Activated naive CD8-positive, alpha-beta T cell treated with anti-CD3 and anti-CD28 coated beads, Interleukin-2, amount 10 ng/mL, durations not matched to agents 7 days and 5 days (primary cell): ENCODE measurements around the gene KPNA4. TPM values are rescaled to one million over a fixed set of nuclear protein-coding genes. Genes with fewer than 3 reads are reported as not detected.

Experiments used
- ATAC-seq: fragments of 150-1000 bp; cut with Tn5 transposase; one replicate; pipeline ENCODE4 v1.10.0; 2021; ENCODE audit warnings: low read depth, moderate library complexity
- POLR2A ChIA-PET: fragments of 350-600 bp; sonication (Branson Sonifier 250); formaldehyde crosslinking; loops from one replicate; lab custom pipeline; 2021; ENCODE audit warnings: antibody characterized with exemption; lab: Charles Lee
- DNase-seq: peaks from one replicate; pipeline ENCODE4 v3.0.0; 2021
- H3K27ac Mint-ChIP-seq: one replicate; pipeline ENCODE4 v1.8.0; 2022; ENCODE audit warnings: mild to moderate bottlenecking, mixed read lengths
- H3K27me3 Mint-ChIP-seq: one replicate; pipeline ENCODE4 v1.8.0; 2022; ENCODE audit warnings: mild to moderate bottlenecking, moderate library complexity, mixed read lengths
- H3K36me3 Mint-ChIP-seq: one replicate; pipeline ENCODE4 v1.8.0; 2021; ENCODE audit warnings: mild to moderate bottlenecking, mixed read lengths
- H3K4me1 Mint-ChIP-seq: one replicate; pipeline ENCODE4 v1.8.0; 2021; ENCODE audit warnings: mixed read lengths
- H3K4me3 Mint-ChIP-seq: one replicate; pipeline ENCODE4 v1.8.0; 2022; ENCODE audit warnings: mild to moderate bottlenecking, moderate library complexity, mixed read lengths
- H3K9me3 Mint-ChIP-seq: one replicate; pipeline ENCODE4 v1.8.0; 2021; ENCODE audit warnings: mixed read lengths
- total RNA-seq, 2 experiments: library from RNA; stranded (reverse); gene quantifications; one replicate each; pipeline ENCODE4 v1.2.3, GENCODE V29; 2021

KPNA4 gene
- total RNA-seq, 2 experiments from 2014 or later: 36.0 to 36.7 TPM

DNA sequence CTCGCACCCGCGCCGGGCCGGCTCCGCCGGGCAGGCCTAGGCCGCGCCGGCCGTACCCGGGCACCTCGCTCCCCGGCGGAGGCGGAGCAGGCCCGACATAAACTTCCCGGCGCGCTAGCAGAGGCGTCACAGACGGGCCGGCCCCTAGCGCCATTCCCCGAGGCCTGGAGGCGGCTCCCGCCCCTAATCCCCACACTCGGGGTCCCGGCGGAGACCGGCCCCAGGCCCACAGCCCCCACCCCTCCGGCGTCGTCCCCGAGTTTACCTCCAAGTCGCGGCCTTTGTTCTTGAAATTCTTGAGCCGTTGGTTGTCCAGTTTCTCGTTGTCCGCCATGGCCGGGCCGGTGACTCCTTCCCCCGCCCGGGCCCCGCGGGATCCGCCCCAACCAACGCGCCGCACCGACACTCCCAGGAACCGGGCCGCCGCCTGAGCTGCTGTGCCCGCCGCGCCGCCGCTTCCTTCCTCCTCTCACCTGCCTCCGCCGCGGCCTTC, 376 bp downstream of the KPNA4 start:
- DNase-seq: peak; percentile 76
- no peaks in the 10 kb centered on the region for H3K9me3 Mint-ChIP-seq
- no peaks in the 10 kb centered on the region for H3K27me3 Mint-ChIP-seq
- POLR2A ChIA-PET: interaction anchor here (1.4 to 2.0 kb wide), 3 partner anchors 115 to 190 kb away, joined by 3 to 13 read pairs (median 4); partner anchors contain the start of genes SMC4 and TRIM59
- H3K4me3 Mint-ChIP-seq: peak overlapping the region; percentile 96
- H3K27ac Mint-ChIP-seq: peak overlapping the region; percentile 92
- peak; percentile 41 for ATAC-seq
- H3K36me3 Mint-ChIP-seq: peaks cover 20% of the 10 kb centered on the region
- peaks cover 43% of the 10 kb centered on the region for H3K4me1 Mint-ChIP-seq

DNA sequence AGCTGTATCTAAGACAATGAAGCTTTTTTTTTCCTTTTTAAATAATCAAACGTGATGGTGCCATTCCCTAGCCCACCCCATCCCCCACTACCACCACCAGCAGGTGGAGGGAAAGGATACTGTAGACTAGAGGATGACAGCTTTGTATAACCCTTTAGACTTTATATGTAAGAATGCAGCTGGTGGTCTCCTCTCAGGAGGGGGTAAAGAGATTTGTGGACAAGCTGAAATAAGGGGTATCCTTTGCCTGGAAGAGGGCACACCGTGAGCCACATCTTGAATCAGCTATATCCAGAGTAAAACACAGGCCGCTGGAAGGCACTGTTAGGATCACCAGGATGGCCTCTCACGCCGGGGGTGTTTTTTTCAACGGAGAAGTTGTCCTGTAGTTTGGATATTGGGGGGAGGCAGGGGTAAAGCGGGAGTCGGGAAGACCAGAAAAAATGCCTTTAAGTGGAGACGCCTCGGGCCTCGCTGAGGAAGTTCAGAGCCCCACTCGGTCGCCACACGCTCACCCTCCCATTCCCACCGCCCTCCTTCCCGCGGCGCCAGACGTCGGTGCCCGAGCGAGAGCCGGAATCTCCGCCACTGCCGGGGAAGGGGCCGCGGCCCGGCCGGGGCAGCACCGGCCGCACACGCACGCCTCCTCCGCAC, 986 bp downstream of the KPNA4 start:
- Mint-ChIP-seq H3K27me3 (no peaks in the 10 kb centered on the region), H3K9me3 (no peaks in the 10 kb centered on the region), H3K36me3 (peaks cover 20% of the 10 kb centered on the region), H3K27ac (peak overlapping the region; percentile 90), H3K4me1 (peaks cover 48% of the 10 kb centered on the region), H3K4me3 (peak overlapping the region; percentile 92)
- ATAC-seq: no peak
- DNase-seq: no peak
- POLR2A ChIA-PET: interaction anchor here (0.9 to 2.0 kb wide), 3 partner anchors 115 to 164 kb away, joined by 3 to 13 read pairs (median 7); partner anchors contain the start of genes SMC4 and TRIM59

DNA sequence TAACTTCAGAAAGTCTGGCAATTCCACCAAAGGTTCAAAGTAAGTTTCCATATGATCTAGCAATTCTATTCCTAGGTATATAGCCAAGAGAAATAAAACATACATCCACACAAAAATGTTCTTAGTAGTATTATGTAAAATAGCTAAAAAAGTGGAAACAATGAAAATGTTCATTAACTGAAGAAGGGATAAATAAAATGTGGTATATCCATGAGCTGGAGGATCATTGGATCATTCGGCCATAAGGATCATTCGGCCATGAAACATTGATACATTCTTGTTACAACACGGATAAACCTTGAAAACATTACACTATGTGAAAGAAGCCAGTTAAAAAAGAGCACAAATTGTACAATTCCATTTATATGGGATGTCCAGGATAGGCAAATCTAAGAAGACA, 2.4 kb downstream of the KPNA4 start:
- DNase-seq: no peak
- Mint-ChIP-seq H3K9me3 (no peaks in the 10 kb centered on the region), H3K4me3 (peak overlapping the region; percentile 73), H3K27ac (no peak overlapping the region), H3K4me1 (peaks cover 46% of the 10 kb centered on the region), H3K27me3 (no peaks in the 10 kb centered on the region), H3K36me3 (peaks cover 13% of the 10 kb centered on the region)
- POLR2A ChIA-PET: no interaction called here
- no peak for ATAC-seq

DNA sequence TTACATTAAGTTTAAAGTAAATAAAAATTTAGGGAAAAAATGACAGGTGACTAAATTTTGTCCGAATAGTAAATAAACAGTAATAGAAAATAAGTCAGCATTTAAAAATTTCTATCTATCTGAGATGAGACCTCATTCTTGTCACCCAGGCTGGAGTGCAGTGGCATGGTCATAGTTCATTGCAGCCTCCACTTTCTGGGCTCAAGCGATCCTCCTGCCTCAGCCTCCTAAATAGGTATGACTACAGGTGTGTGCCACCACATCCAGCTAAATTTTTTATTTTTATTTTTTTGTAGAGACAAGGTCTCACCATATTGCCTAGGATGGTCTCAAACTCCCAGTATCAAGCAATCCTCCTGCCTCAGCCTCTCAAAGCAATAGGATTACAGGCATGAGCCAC, 7.8 kb downstream of the KPNA4 start:
- Mint-ChIP-seq H3K27me3 (no peaks in the 10 kb centered on the region), H3K36me3 (peaks cover 15% of the 10 kb centered on the region), H3K4me3 (no peak overlapping the region), H3K27ac (no peak overlapping the region), H3K9me3 (no peaks in the 10 kb centered on the region), H3K4me1 (peaks cover 20% of the 10 kb centered on the region)
- no peak for ATAC-seq
- POLR2A ChIA-PET: interaction anchor here (0.6 kb wide), 1 partner anchor 244 kb away, joined by 3 read pairs; no protein-coding TSS in a partner anchor
- no peak for DNase-seq

DNA sequence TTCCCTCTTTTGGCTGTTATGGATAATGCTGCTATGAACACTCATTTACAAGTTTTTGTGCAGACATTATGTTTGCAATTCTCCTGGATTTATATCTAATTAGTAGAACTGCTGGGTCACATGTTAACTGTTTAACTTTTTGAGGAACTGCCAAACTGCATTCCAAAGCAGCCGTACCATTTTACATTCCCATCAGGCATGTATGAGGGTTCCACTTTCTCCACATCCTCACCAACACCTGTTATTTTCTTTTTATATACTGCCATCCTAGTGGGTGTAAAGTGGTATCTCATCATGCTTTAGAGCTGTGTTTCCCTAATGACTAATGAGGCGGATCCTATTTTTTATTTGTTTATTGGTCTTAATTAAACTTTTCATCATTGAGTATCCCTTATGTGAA, 9.2 kb downstream of the KPNA4 start:
- Mint-ChIP-seq H3K36me3 (peaks cover 24% of the 10 kb centered on the region), H3K27ac (no peak overlapping the region), H3K4me1 (peaks cover 10% of the 10 kb centered on the region), H3K9me3 (peaks cover 3% of the 10 kb centered on the region), H3K27me3 (no peaks in the 10 kb centered on the region), H3K4me3 (no peak overlapping the region)
- ATAC-seq (no peak), DNase-seq (no peak)
- POLR2A ChIA-PET: no interaction called here

DNA sequence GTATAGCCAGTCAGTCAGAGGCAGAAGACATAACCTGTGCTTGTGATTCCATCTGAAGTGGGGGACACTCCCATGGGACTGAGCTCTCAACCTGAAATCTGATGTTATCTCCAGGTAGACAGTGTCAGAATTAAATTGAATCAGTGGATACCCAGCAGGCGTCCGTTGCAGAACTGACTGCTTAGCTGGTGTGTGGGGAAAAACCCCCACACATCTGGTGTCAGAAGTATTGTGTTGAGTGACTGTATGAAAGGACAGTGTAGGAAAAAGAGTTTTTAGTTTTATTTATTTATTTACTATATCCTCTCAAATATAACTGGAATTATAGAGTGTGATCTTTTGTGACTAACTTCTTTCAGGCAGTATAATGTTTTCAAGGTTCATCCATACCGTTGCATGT, 10.4 kb downstream of the KPNA4 start:
- Mint-ChIP-seq H3K4me3 (no peak overlapping the region), H3K9me3 (peaks cover 9% of the 10 kb centered on the region), H3K36me3 (peaks cover 34% of the 10 kb centered on the region), H3K4me1 (peaks cover 8% of the 10 kb centered on the region), H3K27me3 (no peaks in the 10 kb centered on the region), H3K27ac (no peak overlapping the region)
- POLR2A ChIA-PET: no interaction called here
- ATAC-seq (no peak), DNase-seq (no peak)

DNA sequence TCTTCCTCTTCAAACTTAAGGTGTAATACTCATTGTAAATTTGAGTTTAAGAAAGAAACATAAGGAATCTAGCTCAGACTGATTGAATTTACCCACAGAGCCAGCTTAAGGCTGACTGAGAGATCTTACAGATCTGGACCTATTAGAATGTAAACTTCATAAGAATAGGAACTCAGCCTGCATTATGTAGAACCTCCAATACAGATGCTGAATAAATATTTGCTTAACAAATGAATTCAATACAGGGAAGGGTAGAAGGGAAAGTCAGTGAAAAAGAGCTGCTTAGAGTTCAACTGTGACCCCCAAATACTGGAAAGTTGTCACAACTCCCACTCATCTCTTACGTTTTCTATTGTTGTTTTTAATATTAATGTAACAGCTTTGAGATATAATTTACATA, 11.5 kb downstream of the KPNA4 start:
- H3K27me3 Mint-ChIP-seq: no peaks in the 10 kb centered on the region
- H3K9me3 Mint-ChIP-seq: peaks cover 9% of the 10 kb centered on the region
- no peak overlapping the region for H3K27ac Mint-ChIP-seq
- ATAC-seq (no peak), DNase-seq (no peak)
- peaks cover 3% of the 10 kb centered on the region for H3K4me1 Mint-ChIP-seq
- no peak overlapping the region for H3K4me3 Mint-ChIP-seq
- H3K36me3 Mint-ChIP-seq: peaks cover 37% of the 10 kb centered on the region
- POLR2A ChIA-PET: no interaction called here

DNA sequence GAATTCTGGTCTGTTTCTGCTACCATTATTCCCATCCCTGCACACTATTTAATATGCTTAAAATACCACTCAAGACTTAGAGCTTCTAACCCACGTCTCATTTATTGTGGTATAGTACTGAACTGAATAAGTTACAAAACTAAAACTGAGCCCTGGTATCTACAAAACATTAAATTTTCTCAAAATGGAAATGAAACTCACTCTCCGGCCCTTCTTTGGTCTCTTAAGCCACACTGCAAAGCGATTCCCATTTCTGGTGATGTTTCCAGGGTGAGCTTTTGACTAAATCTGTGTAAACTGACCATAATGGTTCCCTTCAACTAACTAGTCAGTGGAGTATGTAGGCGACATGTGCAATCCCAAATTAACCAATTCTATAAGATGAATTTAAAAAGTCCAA, 18.6 kb downstream of the KPNA4 start:
- DNase-seq (no peak), ATAC-seq (no peak)
- H3K36me3 Mint-ChIP-seq: peaks cover 36% of the 10 kb centered on the region
- H3K4me3 Mint-ChIP-seq: no peak overlapping the region
- H3K27me3 Mint-ChIP-seq: no peaks in the 10 kb centered on the region
- H3K9me3 Mint-ChIP-seq: peaks cover 9% of the 10 kb centered on the region
- no peak overlapping the region for H3K27ac Mint-ChIP-seq
- H3K4me1 Mint-ChIP-seq: peaks cover 14% of the 10 kb centered on the region
- POLR2A ChIA-PET: no interaction called here

DNA sequence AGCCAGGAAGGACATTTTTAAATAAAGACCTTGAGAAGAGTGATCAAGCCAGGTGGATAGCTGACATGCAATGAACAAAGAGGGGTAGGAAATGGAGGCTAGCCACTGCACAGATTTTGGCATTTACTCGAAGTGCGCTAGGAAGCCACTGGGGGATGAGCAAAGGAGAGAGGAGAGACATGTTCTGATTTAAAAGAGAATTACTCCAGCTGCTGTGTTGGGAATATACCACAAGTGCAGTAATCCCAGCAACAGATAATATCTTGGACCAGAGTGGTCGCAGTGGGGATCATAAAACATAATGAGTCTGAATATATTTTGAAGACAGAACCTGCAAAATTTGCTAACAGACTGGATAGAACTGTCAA, 19.9 kb downstream of the KPNA4 start:
- DNase-seq (no peak), ATAC-seq (no peak)
- Mint-ChIP-seq H3K27me3 (no peaks in the 10 kb centered on the region), H3K27ac (no peak overlapping the region), H3K4me1 (peaks cover 11% of the 10 kb centered on the region), H3K4me3 (no peak overlapping the region), H3K9me3 (peaks cover 2% of the 10 kb centered on the region), H3K36me3 (peaks cover 23% of the 10 kb centered on the region)
- POLR2A ChIA-PET: no interaction called here

DNA sequence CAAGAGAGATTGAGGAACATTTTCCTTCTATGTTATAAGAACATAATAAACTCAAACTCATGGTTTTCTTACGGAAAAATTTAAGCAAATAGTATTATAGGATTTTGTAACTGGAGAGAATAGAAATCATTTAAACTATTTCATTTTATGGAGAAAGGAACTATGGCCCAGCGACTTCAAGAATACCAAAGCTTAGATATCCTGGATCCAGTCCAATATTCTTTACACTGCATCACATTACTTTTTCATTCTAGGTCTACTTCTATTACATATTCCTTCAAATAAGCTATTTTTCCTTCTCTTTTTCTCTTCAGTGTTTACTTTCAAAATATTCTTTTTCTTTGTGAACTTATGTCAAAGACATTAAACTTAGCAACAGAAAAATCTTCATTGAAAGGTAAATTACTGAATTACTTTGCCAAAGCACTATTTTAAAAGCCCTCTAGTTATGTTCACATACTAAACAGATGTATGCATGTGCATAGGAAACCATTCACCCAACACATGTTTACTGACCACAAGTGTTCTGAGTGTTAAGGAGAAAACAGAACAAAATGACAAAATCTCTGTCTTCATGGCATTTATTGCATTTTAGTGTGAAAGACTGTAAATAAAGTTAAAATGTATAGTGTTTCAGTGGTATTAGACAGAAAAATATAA, 20.4 kb downstream of the KPNA4 start:
- no peaks in the 10 kb centered on the region for H3K9me3 Mint-ChIP-seq
- peaks cover 11% of the 10 kb centered on the region for H3K4me1 Mint-ChIP-seq
- no peak for ATAC-seq

DNA sequence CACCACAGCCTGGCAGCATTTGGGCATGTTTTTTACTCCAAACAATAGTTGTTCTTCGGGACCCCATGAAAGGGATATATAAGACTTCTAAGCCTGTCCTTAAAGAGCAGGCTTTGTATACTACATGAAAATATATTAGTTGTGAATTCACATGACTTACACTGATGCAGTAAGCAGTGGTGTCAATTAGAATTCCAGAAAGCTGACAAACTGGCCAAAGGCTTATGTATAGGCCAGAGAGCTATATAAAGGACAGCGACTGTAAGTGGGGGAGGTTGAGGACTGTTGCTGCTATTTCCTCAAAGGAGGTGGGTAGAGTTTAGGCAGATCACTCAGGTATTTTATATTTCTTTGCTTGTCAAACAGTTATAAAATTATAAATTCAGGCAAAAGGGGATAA, 24.8 kb downstream of the KPNA4 start:
- no peaks in the 10 kb centered on the region for H3K27me3 Mint-ChIP-seq
- DNase-seq (no peak), ATAC-seq (no peak)
- POLR2A ChIA-PET: interaction anchor here (0.7 kb wide), 1 partner anchor 13 kb away, joined by 6 read pairs; no protein-coding TSS in a partner anchor
- H3K4me3 Mint-ChIP-seq: no peak overlapping the region
- peaks cover 11% of the 10 kb centered on the region for H3K4me1 Mint-ChIP-seq
- H3K36me3 Mint-ChIP-seq: peaks cover 5% of the 10 kb centered on the region
- H3K9me3 Mint-ChIP-seq: no peaks in the 10 kb centered on the region
- H3K27ac Mint-ChIP-seq: no peak overlapping the region

More for the DNA sequence above, 20.4 kb downstream of the KPNA4 start:
- H3K27ac Mint-ChIP-seq: no peak overlapping the region
- no peak overlapping the region for H3K4me3 Mint-ChIP-seq
- POLR2A ChIA-PET: no interaction called here
- no peaks in the 10 kb centered on the region for H3K27me3 Mint-ChIP-seq
- no peak for DNase-seq
- H3K36me3 Mint-ChIP-seq: peaks cover 19% of the 10 kb centered on the region

DNA sequence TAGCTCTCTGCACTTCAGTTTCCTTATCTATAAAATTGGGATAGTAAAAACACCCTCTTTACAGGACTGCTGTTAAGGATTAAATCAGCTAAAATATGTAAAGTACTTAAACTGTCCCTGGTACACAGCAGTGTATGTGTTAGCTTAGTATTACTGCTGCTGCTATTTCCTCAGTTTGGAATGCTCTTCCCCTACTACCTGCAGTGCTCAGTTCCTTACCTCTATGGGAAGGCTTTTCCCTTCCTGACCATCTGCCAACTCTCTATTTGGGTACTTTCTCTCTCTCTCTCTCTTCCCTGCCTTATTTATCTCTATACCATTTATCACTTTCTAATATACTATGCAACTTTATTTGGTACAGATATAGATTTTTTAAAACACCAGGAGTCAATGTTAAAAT, 26.5 kb downstream of the KPNA4 start:
- Mint-ChIP-seq H3K36me3 (peaks cover 2% of the 10 kb centered on the region), H3K27ac (no peak overlapping the region), H3K9me3 (no peaks in the 10 kb centered on the region), H3K4me3 (no peak overlapping the region), H3K4me1 (peaks cover 9% of the 10 kb centered on the region), H3K27me3 (no peaks in the 10 kb centered on the region)
- POLR2A ChIA-PET: no interaction called here
- no peak for ATAC-seq
- DNase-seq: no peak

DNA sequence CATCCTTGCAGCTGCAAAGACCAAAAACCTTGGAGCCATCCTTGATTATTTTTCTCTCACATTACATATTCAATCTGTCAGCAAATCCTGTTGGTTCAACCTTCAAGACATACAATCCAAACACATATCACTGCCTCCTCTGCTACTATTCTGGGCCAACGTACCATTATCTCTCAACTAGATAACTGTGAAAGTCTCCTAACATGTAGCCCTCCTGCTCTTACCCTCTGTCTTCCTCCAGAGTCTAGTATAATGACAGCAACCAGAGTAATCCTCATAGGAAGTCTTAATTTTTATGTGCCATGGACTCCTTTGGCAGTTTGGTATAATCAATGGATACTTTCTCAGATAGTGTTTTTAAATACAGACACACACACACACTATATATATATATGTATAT, 27.6 kb downstream of the KPNA4 start:
- Mint-ChIP-seq H3K36me3 (peaks cover 2% of the 10 kb centered on the region), H3K4me3 (no peak overlapping the region), H3K27ac (no peak overlapping the region), H3K9me3 (no peaks in the 10 kb centered on the region), H3K4me1 (peaks cover 9% of the 10 kb centered on the region), H3K27me3 (no peaks in the 10 kb centered on the region)
- POLR2A ChIA-PET: no interaction called here
- no peak for ATAC-seq
- DNase-seq: no peak

DNA sequence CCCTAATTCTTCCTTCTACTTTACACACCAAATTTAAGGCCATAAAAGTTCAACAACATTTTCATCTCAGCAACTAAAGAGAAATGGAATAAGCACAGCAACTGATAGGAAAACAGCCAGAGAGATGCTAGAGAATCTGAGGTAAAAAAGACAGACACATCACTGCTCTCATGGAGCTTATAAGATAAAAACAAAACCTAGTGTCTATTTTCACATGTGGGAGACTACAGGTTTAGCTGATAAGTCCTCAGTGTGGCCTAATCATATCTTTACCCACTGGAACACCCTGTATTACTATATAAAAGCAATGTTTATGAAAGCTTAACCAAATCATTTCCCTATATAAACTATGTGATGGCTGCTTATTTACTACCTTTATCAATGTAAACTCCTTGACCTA, 33.0 kb downstream of the KPNA4 start:
- DNase-seq (no peak), ATAC-seq (no peak)
- Mint-ChIP-seq H3K9me3 (no peaks in the 10 kb centered on the region), H3K36me3 (peaks cover 12% of the 10 kb centered on the region), H3K27ac (no peak overlapping the region), H3K4me1 (peaks cover 3% of the 10 kb centered on the region), H3K4me3 (no peak overlapping the region), H3K27me3 (no peaks in the 10 kb centered on the region)
- POLR2A ChIA-PET: no interaction called here
